NB4 (cell line): ENCODE data around the gene SLC2A9.

Source experiments
- TF ChIP-seq, protein P1 (sequence below): IDR thresholded peaks from one replicate; pipeline ENCODE4 v1.5.1; 2012; ENCODE audit warnings: low read depth, low read length
- TF ChIP-seq, protein P2 (sequence below): IDR thresholded peaks from 2 replicates; pipeline ENCODE4 v1.6.1; 2011; ENCODE audit warnings: low read depth, low read length

DNA sequence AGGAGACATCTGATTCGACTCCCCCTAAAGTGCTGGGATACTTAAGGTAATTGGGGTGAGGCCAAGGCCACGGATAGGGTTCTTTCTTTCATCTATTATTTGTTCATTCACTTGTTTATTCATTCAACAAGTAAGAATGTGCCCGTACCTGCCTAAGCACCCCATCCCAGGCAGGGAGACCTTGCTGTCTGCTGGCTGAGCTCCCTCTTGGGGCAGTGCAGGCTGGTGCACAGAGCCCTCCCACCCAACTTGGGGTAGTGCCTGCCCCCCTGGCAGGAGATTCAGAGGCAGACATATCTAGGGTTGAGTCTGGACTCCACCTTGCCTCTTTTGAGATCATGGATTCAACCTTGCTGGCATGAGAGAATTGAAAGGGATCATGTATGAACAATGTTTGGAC is 144.2 kb downstream of the SLC2A9 start:
- TF ChIP-seq, protein P1, sequence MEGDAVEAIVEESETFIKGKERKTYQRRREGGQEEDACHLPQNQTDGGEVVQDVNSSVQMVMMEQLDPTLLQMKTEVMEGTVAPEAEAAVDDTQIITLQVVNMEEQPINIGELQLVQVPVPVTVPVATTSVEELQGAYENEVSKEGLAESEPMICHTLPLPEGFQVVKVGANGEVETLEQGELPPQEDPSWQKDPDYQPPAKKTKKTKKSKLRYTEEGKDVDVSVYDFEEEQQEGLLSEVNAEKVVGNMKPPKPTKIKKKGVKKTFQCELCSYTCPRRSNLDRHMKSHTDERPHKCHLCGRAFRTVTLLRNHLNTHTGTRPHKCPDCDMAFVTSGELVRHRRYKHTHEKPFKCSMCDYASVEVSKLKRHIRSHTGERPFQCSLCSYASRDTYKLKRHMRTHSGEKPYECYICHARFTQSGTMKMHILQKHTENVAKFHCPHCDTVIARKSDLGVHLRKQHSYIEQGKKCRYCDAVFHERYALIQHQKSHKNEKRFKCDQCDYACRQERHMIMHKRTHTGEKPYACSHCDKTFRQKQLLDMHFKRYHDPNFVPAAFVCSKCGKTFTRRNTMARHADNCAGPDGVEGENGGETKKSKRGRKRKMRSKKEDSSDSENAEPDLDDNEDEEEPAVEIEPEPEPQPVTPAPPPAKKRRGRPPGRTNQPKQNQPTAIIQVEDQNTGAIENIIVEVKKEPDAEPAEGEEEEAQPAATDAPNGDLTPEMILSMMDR = no peak
- TF ChIP-seq, protein P2, sequence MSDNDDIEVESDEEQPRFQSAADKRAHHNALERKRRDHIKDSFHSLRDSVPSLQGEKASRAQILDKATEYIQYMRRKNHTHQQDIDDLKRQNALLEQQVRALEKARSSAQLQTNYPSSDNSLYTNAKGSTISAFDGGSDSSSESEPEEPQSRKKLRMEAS = no peak
